Activated naive CD4-positive, alpha-beta T cell treated with Interleukin-2 at 50 U/mL for 16 hours (primary cell): Measurements from ENCODE around the gene ACTL6B.

Source experiments
- DNase-seq: peaks from one replicate; pipeline ENCODE4 v3.0.0-alpha.2; 2020

ACTL6B gene

GRCh38 chr7:100626530-100627237 lies 29.6 kb downstream of the ACTL6B start:
- peak; percentile 86 for DNase-seq

- no peak for DNase-seq
These were observed 30.2 kb downstream of the ACTL6B start for GRCh38 chr7:100626055-100626454.

- DNase-seq, result no peak
These were observed 32.1 kb downstream of the ACTL6B start for GRCh38 chr7:100623951-100624824.

- DNase-seq, result no peak
These were observed 34.7 kb downstream of the ACTL6B start for GRCh38 chr7:100621554-100621953.

GRCh38 chr7:100620804-100621203 lies 35.4 kb downstream of the ACTL6B start:
- no peak for DNase-seq

- no peak for DNase-seq
These were observed 36.0 kb downstream of the ACTL6B start for GRCh38 chr7:100620239-100620638.

- no peak for DNase-seq
These were observed 41.9 kb downstream of the ACTL6B start for GRCh38 chr7:100614308-100614861.

- DNase-seq, result no peak
These were observed 42.7 kb downstream of the ACTL6B start for GRCh38 chr7:100613412-100614175.

- DNase-seq, result no peak
These were observed 43.4 kb downstream of the ACTL6B start for GRCh38 chr7:100612730-100613390.

GRCh38 chr7:100611983-100612729 lies 44.1 kb downstream of the ACTL6B start, which contains the start of gene MOSPD3:
TSS of gene MOSPD3 (plus strand) at chr7:100612540. CDS start at chr7:100612792, 252 bp downstream.
- DNase-seq, result peak; percentile 98

GRCh38 chr7:100609958-100610357 lies 46.3 kb downstream of the ACTL6B start:
- no peak for DNase-seq

GRCh38 chr7:100607111-100607510 lies 49.1 kb downstream of the ACTL6B start:
- no peak for DNase-seq

GRCh38 chr7:100606313-100606712 lies 49.9 kb downstream of the ACTL6B start:
- no peak for DNase-seq

GRCh38 chr7:100604976-100605911 lies 51.0 kb downstream of the ACTL6B start:
- peak; percentile 44 for DNase-seq

- peak; percentile 78 for DNase-seq
These were observed 51.9 kb downstream of the ACTL6B start for GRCh38 chr7:100604028-100604975.

GRCh38 chr7:100603726-100604027 lies 52.6 kb downstream of the ACTL6B start:
- no peak for DNase-seq

GRCh38 chr7:100602889-100603725 lies 53.1 kb downstream of the ACTL6B start:
- DNase-seq, result no peak

- no peak for DNase-seq
These were observed 55.6 kb downstream of the ACTL6B start for GRCh38 chr7:100600730-100601038.
